ENCODE data around the gene DOP1B.

DNA sequence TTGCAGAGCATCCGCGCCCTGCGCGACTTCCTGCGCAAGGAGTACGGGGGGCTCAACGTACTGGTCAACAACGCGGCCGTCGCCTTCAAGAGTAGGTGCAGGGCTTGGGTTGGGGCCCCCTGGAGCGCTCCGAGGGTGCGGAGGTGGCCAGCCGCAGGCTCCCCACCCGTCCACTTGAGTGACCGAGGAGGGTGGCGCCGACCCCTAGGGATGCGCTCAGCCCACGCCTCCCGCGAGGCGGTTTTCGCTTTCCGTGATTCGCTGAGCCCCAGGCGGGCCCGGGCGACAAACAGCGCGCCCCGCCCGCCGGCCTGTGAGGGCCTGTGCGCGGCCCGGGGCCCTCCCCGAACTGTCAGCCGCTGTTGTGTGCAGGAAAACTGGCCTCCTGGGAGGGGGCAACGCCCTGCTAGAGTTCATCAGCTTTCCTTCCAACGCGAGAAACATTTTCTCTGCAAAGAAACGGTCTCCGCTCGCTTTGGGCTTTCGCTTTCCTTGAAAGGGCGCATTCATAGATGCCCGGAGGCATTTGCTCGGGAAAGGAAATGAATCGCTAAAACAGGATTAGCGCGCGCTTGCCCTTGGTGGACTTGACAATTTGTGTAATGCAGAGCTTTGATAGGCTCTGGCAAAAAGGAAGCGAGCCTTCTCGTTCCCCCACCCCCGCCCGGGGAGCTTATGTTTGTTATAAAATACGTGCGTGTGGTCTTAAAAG is 21.1 kb upstream of the DOP1B start:
- no peak for TF ChIP-seq CTCF (conservative IDR thresholded peaks at IDR 0.05)
- TF ChIP-seq ZFX (IDR thresholded peaks at IDR 0.05), result peak; percentile 68; the same call in 1 of the 2 replicates

Data from C4-2B (cell line).